ENCODE data around the gene AP1G2. TPM values are rescaled to one million over a fixed set of nuclear protein-coding genes. Genes with fewer than 3 reads are reported as not detected.

The AP1G2 gene
- polyA plus RNA-seq, 4 donors, result 80.4 to 376 (median 181) TPM

DNA sequence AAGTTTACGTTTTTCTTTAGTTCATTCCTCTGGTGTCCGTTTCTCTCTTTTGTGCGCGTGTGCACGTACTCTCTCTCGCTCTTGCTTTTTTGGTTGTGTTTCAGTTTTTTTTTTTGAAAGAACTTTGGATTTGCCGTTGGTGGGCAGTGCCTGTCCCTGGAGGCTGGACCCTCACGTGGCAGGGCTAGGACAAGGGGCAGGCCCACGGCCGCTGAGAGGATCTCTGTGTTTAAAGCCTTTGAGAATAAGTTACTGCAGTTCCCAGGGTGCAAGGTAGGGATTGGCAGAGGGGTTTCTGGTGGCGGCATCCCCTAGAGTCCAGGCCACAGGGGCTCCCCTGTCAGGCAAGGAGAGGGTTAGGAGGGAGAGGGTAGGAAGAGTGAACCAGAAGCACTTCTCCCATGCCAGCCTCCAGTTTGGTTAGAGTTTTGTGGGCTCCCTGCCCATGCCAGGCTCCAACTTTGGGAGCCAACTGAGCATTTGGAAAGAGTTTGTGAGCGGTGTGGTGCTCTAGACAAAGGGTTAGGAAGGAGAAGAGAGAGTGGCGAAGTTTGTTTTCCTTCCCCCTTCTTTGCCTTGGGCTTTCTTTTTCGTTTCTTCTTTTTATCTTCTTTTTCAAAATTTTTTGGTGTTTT lies 46.6 kb downstream of the AP1G2 start:
- 82 to 89% (median 85%) methylated on average over 14 of the region's 14 CpGs for WGBS, 3 donors
- Histone ChIP-seq H3K4me1 (ENCODE audit: control insufficient read depth in 3 of 3, insufficient read depth in 2 of 3, low read depth in 1 of 3, low read length in 2 of 3) (no peaks in the 10 kb centered on the region), H3K27me3 (ENCODE audit: control insufficient read depth in 3 of 3, insufficient read depth in 3 of 3, low read length in 3 of 3) (no peaks in the 10 kb centered on the region), H3K27ac (ENCODE audit: low read depth in 1 of 3, low read length in 2 of 3) (no peak overlapping the region), H3K4me3 (ENCODE audit: low read depth in 1 of 3, low read length in 3 of 3) (no peak overlapping the region), H3K9me3 (ENCODE audit: control insufficient read depth in 2 of 2, insufficient read depth in 1 of 2, low read depth in 1 of 2, low read length in 1 of 2) (no peaks in the 10 kb centered on the region), H3K36me3 (ENCODE audit: control insufficient read depth in 3 of 3, insufficient read depth in 2 of 3, low read depth in 1 of 3, low read length in 3 of 3) (peaks cover 0 to 34% (median 0%) of the 10 kb centered on the region in 3 donors)
- no peak for DNase-seq
- FAIRE-seq, result no peak

- DNase-seq (no peak), FAIRE-seq (no peak)
- H3K4me1 ChIP-seq (ENCODE audit: control insufficient read depth in 3 of 3, insufficient read depth in 2 of 3, low read depth in 1 of 3, low read length in 2 of 3), result no peaks in the 10 kb centered on the region
- H3K27ac ChIP-seq (ENCODE audit: low read depth in 1 of 3, low read length in 2 of 3), result no peak overlapping the region
- H3K27me3 ChIP-seq (ENCODE audit: control insufficient read depth in 3 of 3, insufficient read depth in 3 of 3, low read length in 3 of 3), result no peaks in the 10 kb centered on the region
- WGBS, 3 donors, result 83 to 93% (median 84%) methylated on average over 4 of the region's 4 CpGs
- H3K36me3 ChIP-seq (ENCODE audit: control insufficient read depth in 3 of 3, insufficient read depth in 2 of 3, low read depth in 1 of 3, low read length in 3 of 3), result peaks cover 0 to 22% (median 0%) of the 10 kb centered on the region in 3 donors
- H3K9me3 ChIP-seq (ENCODE audit: control insufficient read depth in 2 of 2, insufficient read depth in 1 of 2, low read depth in 1 of 2, low read length in 1 of 2), result no peaks in the 10 kb centered on the region
- H3K4me3 ChIP-seq (ENCODE audit: low read depth in 1 of 3, low read length in 3 of 3), result no peak overlapping the region
Measured at GRCh38 chr14:23518709-23519108, 48.9 kb downstream of the AP1G2 start.

- no peaks in the 10 kb centered on the region for H3K9me3 ChIP-seq (ENCODE audit: control insufficient read depth in 2 of 2, insufficient read depth in 1 of 2, low read depth in 1 of 2, low read length in 1 of 2)
- H3K4me1 ChIP-seq (ENCODE audit: control insufficient read depth in 3 of 3, insufficient read depth in 2 of 3, low read depth in 1 of 3, low read length in 2 of 3), result no peaks in the 10 kb centered on the region
- no peak for FAIRE-seq
Measured at GRCh38 chr14:23517650-23518326, 49.8 kb downstream of the AP1G2 start.

GRCh38 chr14:23514644-23514957 lies 53.0 kb downstream of the AP1G2 start:
- FAIRE-seq (no peak), DNase-seq (no peak)
- H3K36me3 ChIP-seq (ENCODE audit: control insufficient read depth in 3 of 3, insufficient read depth in 2 of 3, low read depth in 1 of 3, low read length in 3 of 3), result peaks cover 0 to 5% (median 0%) of the 10 kb centered on the region in 3 donors
- H3K27me3 ChIP-seq (ENCODE audit: control insufficient read depth in 3 of 3, insufficient read depth in 3 of 3, low read length in 3 of 3), result no peaks in the 10 kb centered on the region
- no peak overlapping the region for H3K27ac ChIP-seq (ENCODE audit: low read depth in 1 of 3, low read length in 2 of 3)
- H3K9me3 ChIP-seq (ENCODE audit: control insufficient read depth in 2 of 2, insufficient read depth in 1 of 2, low read depth in 1 of 2, low read length in 1 of 2), result no peaks in the 10 kb centered on the region
- 62 to 85% (median 77%) methylated on average over 3 of the region's 3 CpGs for WGBS, 3 donors
- H3K4me3 ChIP-seq (ENCODE audit: low read depth in 1 of 3, low read length in 3 of 3), result no peak overlapping the region
- H3K4me1 ChIP-seq (ENCODE audit: control insufficient read depth in 3 of 3, insufficient read depth in 2 of 3, low read depth in 1 of 3, low read length in 2 of 3), result no peaks in the 10 kb centered on the region

More at GRCh38 chr14:23517650-23518326, 49.8 kb downstream of the AP1G2 start:
- no peak overlapping the region for H3K4me3 ChIP-seq (ENCODE audit: low read depth in 1 of 3, low read length in 3 of 3)
- peaks cover 0 to 16% (median 0%) of the 10 kb centered on the region in 3 donors for H3K36me3 ChIP-seq (ENCODE audit: control insufficient read depth in 3 of 3, insufficient read depth in 2 of 3, low read depth in 1 of 3, low read length in 3 of 3)
- H3K27me3 ChIP-seq (ENCODE audit: control insufficient read depth in 3 of 3, insufficient read depth in 3 of 3, low read length in 3 of 3), result no peaks in the 10 kb centered on the region
- DNase-seq, result no peak
- 76 to 85% (median 77%) methylated on average over 6 of the region's 6 CpGs for WGBS, 3 donors
- H3K27ac ChIP-seq (ENCODE audit: low read depth in 1 of 3, low read length in 2 of 3), result no peak overlapping the region

- DNase-seq, result no peak
- H3K27me3 ChIP-seq (ENCODE audit: control insufficient read depth in 3 of 3, insufficient read depth in 3 of 3, low read length in 3 of 3), result no peaks in the 10 kb centered on the region
- no peaks in the 10 kb centered on the region for H3K9me3 ChIP-seq (ENCODE audit: control insufficient read depth in 2 of 2, insufficient read depth in 1 of 2, low read depth in 1 of 2, low read length in 1 of 2)
- FAIRE-seq, result no peak
- peaks cover 0 to 5% (median 0%) of the 10 kb centered on the region in 3 donors for H3K36me3 ChIP-seq (ENCODE audit: control insufficient read depth in 3 of 3, insufficient read depth in 2 of 3, low read depth in 1 of 3, low read length in 3 of 3)
- WGBS, 3 donors, result 87 to 90% (median 89%) methylated on average over 8 of the region's 8 CpGs
- H3K4me1 ChIP-seq (ENCODE audit: control insufficient read depth in 3 of 3, insufficient read depth in 2 of 3, low read depth in 1 of 3, low read length in 2 of 3), result no peaks in the 10 kb centered on the region
- no peak overlapping the region for H3K4me3 ChIP-seq (ENCODE audit: low read depth in 1 of 3, low read length in 3 of 3)
- H3K27ac ChIP-seq (ENCODE audit: low read depth in 1 of 3, low read length in 2 of 3), result no peak overlapping the region
Measured at GRCh38 chr14:23513818-23514643, 53.6 kb downstream of the AP1G2 start.

- Histone ChIP-seq H3K4me3 (ENCODE audit: low read depth in 1 of 3, low read length in 3 of 3) (no peak overlapping the region), H3K4me1 (ENCODE audit: control insufficient read depth in 3 of 3, insufficient read depth in 2 of 3, low read depth in 1 of 3, low read length in 2 of 3) (no peaks in the 10 kb centered on the region), H3K9me3 (ENCODE audit: control insufficient read depth in 2 of 2, insufficient read depth in 1 of 2, low read depth in 1 of 2, low read length in 1 of 2) (no peaks in the 10 kb centered on the region), H3K27ac (ENCODE audit: low read depth in 1 of 3, low read length in 2 of 3) (no peak overlapping the region), H3K27me3 (ENCODE audit: control insufficient read depth in 3 of 3, insufficient read depth in 3 of 3, low read length in 3 of 3) (no peaks in the 10 kb centered on the region), H3K36me3 (ENCODE audit: control insufficient read depth in 3 of 3, insufficient read depth in 2 of 3, low read depth in 1 of 3, low read length in 3 of 3) (peaks cover 0 to 5% (median 0%) of the 10 kb centered on the region in 3 donors)
- FAIRE-seq, result no peak
- DNase-seq, result no peak
- 84 to 87% (median 86%) methylated on average over 21 to 25 of the region's 25 CpGs for WGBS, 3 donors
Measured at GRCh38 chr14:23513005-23513817, 54.4 kb downstream of the AP1G2 start.

DNA sequence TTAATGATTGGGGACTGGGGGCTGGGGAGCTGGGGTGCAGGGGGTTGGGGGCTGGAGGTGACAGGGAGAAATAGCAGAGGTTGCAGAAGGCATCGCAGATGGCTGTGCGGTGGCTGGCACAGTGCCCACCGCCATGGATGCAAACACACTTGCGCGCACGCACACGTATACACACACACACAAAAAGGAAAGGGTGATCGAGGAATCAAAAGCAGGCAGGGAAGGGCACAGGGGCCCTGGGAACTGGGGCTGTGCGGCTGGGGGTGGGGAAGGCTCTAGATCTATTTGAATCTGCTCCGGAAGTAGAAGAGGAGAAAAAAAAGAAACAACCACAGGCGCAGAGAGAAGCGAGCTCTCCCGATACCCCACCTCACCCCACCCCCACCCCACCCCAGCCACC lies 55.4 kb downstream of the AP1G2 start:
- Histone ChIP-seq H3K4me3 (ENCODE audit: low read depth in 1 of 3, low read length in 3 of 3) (no peak overlapping the region), H3K9me3 (ENCODE audit: control insufficient read depth in 2 of 2, insufficient read depth in 1 of 2, low read depth in 1 of 2, low read length in 1 of 2) (no peaks in the 10 kb centered on the region), H3K36me3 (ENCODE audit: control insufficient read depth in 3 of 3, insufficient read depth in 2 of 3, low read depth in 1 of 3, low read length in 3 of 3) (peaks cover 0 to 5% (median 0%) of the 10 kb centered on the region in 3 donors), H3K4me1 (ENCODE audit: control insufficient read depth in 3 of 3, insufficient read depth in 2 of 3, low read depth in 1 of 3, low read length in 2 of 3) (no peaks in the 10 kb centered on the region), H3K27me3 (ENCODE audit: control insufficient read depth in 3 of 3, insufficient read depth in 3 of 3, low read length in 3 of 3) (no peaks in the 10 kb centered on the region), H3K27ac (ENCODE audit: low read depth in 1 of 3, low read length in 2 of 3) (no peak overlapping the region)
- FAIRE-seq (no peak), DNase-seq (no peak)
- WGBS, 3 donors, result 56 to 82% (median 81%) methylated on average over 10 to 13 of the region's 13 CpGs

Measured in small intestine (tissue), 7 donors.